NCI-H82 (cell line): ENCODE results near the gene PRKG2.
"Not testable (repeated sequence)": the region's sequence is repeated elsewhere in the genome, so short reads cannot be mapped to it uniquely, and the experiment has no call there.

Experiments used
- DNase-seq: peaks from one replicate; lab custom pipeline; 2025; lab: John Stamatoyannopoulos, UW

Gene PRKG2, protein sequence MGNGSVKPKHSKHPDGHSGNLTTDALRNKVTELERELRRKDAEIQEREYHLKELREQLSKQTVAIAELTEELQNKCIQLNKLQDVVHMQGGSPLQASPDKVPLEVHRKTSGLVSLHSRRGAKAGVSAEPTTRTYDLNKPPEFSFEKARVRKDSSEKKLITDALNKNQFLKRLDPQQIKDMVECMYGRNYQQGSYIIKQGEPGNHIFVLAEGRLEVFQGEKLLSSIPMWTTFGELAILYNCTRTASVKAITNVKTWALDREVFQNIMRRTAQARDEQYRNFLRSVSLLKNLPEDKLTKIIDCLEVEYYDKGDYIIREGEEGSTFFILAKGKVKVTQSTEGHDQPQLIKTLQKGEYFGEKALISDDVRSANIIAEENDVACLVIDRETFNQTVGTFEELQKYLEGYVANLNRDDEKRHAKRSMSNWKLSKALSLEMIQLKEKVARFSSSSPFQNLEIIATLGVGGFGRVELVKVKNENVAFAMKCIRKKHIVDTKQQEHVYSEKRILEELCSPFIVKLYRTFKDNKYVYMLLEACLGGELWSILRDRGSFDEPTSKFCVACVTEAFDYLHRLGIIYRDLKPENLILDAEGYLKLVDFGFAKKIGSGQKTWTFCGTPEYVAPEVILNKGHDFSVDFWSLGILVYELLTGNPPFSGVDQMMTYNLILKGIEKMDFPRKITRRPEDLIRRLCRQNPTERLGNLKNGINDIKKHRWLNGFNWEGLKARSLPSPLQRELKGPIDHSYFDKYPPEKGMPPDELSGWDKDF

DNA sequence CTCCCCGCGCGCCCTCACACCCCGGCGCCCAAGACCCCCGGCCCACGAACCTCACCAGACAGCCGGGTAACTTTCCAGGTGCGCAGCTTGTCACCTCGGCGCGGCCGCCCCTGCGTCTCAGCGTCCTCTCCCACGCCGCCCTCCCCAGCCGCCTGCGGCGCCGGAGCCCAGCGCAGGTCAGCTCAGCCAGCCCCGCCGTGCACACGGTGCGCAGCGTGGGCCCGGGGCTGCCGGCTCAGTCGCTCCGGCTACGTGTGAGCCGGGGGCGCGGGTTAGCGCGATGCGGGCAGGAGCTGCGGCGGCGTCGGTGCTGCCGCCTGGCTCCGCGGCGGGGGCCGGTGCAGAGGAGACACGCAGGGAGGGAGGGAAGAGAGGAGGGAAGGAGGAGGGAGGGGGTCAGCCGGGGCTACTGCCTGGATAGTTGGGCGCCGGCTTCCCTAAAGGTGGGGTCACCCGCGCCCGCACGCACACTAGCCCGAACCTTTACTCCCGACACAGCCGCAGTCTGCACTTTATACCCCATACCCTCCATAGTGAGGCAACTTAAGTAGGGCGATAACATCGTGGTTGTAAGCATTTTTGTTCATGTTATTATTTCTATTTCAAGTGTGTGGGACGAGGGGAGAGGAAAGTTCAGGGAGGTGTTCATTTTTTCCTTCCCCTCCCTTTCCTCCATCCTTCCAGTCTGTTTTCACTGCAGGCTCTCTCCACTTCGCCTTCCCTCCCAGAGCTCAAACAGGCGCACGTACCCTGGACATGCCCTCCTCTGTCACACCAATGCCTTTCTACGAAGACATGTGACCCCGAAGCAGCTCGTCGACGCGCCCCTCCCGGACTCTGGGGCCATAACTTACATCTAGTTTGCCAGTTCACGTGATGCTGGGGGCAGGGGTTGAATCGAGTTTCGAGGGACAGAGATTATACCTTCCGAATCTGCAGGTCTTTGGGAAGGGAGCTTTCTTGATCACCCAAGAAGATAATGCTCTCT is at the start of gene PRKG2:
PRKG2 (minus strand) TSS at position 342 of the 988 bp plus-strand sequence. CDS start 10,175 bp downstream, outside the sequence.
- peak; percentile 70 for DNase-seq

DNA sequence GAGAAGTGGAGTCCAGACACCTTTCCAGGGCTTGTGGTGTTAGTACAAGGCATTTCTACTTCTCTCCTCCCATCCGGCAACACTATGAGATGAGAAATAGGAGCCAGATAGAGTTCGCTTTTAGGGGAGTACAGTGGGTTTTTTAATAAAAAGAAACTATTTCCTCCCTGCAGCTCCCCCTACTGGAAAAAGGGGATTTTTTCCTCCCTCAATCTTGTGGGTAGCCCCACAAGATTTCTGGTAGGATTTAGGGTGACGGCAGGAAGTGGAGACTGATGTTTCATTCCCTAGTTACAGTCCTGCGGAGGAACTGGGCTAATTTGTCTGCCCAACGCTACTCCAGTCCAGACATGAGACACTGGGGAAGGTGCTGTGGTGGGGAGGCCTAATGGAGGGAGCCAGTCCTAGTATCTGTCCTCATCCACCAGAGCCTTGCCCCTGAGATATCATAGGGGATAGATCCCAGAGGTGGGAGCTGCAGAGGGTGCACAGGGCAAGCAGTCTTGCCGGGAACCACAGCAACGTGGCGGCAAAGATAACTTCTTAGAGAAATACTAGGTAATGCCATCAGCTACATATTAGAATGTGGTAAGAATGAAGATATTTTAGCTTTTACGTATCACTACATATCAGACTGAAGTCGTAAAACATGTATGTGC is 45.5 kb upstream of the PRKG2 start:
- peak; percentile 26 for DNase-seq

DNA sequence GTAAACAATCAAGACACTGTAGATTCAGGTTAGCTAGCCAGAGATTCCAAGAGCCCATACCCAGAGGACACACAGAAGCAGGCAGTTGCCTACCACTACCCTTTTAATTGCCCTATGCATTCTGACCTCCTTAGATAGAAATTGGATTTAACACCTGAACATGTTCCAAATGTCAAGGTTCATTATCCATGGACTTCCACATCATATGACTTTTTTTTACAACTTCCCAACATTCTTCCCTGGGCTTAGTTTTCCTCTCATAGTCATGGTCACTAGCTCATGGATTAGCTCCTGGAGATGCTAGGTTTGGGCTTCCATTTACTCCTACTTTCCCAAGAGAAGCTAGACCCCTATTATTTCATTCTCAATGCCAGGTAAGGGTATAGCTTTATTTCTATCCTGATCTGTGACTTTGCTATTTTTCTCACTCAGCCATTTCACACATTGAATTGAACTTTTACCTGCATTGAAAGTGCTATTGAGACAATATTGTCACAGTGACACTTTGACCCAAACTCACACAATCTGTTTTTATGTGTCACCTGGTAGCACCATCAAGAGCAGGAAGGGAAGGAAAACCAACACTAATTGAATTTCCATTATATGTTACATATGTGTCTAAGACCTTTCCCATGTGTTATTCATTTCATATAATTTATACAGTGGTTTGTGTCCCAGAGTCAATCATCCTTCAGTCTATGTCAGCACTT is 44.0 kb upstream of the PRKG2 start:
- DNase-seq, result no peak

DNA sequence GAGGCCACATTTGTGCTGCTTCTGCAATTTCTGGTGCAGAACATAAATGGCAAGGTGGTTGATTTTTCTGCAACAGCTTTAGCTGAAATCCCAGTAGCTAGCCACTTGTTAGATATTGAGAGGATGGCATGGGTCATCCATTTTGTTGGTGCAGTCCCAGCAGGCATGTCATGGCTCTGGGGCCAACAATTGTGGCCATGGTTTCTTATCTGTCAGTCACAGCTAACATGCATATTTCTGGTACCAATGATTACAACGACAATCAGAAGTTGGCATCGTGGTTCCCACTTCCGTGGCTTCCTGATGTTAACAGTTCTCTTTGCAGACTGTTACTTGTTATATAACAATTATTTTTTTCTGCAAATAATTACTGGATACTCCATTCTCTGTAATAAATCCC is 42.8 kb upstream of the PRKG2 start:
- DNase-seq, result no peak

DNA sequence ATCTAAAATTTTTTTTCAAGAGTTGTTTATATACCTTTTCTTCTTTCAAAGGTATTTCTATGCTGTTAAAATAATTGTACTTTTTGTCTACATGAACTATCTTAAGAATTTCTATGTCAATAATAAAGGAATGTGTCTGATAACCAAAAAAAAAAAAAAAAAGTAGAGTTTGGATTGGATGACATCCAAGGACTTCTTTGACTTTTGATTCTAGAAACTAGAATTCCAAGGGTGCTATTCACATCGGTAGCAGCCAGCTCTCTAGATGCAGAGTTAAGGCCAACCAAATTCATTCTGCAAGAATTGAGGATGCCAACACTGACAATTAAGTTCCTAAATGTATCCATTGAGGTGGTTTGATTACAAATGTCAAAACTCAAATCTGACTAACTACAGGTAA is 42.0 kb upstream of the PRKG2 start:
- no peak for DNase-seq

DNA sequence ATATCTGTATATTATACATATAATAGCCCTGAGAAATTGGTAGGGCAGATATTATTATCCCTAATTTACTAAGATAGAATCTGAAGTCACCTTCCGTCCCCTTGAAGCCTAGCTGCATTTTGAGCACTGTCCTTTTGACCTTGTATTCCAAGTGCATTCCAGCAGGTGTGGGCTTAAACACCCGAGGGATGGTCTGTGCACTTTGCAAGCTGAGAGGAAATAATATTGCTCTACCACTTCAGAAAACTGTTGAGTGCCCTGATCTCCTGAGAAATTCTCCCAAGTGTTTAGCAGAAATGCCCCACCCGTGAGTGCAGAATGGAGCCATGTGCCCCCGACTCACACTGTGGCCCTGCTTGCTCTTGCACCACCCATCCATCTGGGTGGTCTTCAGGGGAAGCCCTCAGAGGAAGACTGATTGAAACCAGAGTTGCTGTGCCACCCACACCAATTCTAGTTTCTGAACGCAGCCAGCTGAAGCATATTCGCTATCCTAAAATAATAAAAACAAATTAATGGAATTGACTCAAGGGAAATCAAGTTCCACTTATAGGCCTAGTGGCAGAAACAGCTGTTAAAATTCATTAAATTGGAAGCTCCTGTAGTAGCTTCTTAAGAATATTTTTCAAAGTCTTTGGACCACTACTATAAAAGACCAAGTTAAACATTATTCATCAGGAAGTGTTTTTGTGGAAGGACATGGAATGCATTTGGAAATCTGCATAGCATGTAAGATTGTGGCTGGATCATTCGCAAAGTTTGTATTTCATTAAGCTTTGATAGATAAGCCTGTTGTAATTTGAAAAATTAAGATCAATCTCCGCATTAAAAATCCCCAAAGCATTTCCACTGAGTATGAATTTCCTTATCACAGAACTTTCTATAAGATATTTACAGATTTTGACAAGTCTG is 41.3 kb upstream of the PRKG2 start:
- no peak for DNase-seq

DNA sequence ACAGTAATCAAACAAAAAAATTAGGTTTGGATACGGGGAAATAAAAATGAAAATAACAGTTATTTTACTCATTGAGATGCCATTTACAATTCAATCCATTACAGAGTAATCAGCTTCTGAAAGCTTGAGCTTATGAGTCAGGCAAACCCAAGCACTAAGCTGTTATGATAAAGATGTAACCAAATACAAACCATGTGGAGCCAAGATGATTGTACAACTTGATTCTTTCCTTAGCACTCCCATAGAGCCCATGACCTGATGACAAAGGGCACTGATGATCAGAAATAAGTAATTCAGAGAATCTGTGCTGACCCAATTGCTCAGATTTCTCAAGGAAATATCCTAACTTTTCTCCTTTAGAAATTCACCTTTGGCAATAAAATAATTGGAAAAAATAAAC is 40.5 kb upstream of the PRKG2 start:
- DNase-seq, result peak; percentile 38

DNA sequence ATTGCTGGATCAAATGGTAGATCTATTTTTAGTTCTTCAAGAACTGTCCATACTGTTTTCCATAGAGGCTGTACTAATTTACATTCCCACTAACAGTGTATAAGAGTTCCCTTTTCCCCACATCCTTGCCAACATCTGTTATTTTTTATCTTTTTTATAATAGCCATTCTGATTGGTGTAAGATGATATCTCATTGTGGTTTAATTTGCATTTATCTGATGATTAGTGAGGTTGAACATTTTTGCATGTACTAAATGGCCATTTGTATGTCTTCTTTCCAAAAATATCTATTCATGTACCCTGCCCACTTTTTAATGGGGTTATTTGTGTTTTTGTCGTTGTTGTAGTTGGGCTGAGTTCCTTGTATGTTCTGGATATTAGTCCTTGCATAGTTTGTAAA is 35.4 kb upstream of the PRKG2 start:
- DNase-seq, result no peak

DNA sequence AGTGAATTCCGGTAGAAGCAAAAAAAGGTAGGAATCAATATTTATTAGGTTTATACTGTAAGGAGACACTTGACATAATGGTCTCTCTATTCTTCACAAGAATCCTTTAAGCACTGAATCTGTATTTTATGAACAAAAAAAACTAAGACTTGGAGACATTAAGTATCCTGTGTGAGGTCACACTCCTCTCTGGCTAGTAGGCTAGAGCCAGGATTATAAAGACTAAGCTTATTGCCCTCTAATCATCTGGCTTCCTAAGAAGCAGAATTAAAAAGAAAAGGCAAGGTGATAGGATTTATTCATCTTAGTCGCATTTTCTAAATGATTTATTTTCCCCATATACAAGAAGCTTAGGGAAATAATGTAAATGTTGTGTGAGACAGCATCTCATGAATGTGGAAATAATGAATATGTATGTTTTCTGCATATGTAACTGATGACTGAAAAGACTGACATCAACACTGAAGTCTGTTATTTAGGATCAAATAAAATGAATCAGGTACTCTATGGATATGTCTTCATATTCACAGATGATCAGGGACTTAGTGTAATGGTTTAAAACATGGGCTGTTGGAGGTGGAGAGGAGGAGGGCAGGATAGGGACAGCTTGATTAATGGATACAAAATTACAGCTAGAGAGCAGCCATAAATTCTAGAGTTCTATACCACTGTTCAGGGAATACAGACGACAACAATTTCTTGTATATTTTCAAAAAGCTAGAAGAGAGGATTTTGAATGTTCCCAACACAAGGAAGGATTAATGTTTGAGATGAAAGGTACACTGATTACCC is 30.4 kb upstream of the PRKG2 start:
- DNase-seq, result peak; percentile 90

DNA sequence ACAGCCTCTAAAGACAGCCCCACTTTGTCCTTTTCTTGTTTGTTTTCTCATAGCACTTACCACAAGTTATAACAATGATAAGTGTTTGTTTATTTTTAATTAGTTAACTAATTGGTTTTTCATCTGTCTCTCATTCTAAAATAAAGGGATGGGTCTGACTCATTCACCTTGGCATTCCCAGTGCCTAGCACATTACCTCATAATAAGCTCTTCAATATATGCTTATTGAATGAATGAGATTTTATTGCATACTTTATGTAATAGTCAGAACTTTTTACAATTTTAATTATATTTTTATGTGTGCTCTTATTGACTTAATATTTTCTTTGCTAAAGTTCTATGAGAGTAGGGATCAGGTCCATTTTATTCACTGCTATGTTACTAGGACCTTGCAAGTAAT is 22.8 kb upstream of the PRKG2 start:
- DNase-seq, result no peak

DNA sequence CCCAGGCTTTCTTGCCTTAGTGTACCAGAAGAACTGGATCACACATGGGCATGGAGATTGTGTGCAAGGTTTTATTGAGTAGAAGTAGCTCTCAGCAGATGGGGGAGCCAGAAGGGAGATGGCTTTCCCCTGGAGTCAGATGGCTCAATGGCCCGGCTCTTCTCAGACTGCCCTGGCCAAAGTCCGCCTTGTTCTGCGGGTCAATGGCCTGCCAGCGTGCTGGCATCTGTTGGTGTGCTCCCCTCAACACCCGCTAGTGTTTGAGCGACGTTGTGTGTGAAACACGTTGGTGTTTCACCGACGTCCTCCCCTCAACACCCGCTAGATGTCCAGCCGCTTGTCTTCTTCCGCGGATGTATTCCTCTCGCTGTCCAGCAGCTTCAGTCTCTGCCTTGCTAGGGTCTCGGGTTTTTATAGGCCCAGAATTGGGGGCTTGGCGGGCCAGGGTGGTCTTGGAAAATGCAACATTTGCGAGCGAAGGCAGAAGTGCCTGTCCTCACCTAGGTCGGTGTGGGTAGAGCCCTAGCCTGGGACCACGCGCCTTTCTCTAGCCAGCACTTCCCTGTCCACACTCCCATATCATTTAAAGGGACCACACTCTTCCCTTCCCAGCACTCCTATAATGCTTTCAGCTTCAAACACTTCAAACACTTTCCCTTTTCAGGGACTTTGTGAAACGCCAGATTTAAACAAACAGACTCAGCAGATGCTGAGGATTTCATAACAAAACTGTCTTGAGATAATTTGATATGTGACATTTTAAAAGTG is 21.1 kb upstream of the PRKG2 start:
- no peak for DNase-seq

DNA sequence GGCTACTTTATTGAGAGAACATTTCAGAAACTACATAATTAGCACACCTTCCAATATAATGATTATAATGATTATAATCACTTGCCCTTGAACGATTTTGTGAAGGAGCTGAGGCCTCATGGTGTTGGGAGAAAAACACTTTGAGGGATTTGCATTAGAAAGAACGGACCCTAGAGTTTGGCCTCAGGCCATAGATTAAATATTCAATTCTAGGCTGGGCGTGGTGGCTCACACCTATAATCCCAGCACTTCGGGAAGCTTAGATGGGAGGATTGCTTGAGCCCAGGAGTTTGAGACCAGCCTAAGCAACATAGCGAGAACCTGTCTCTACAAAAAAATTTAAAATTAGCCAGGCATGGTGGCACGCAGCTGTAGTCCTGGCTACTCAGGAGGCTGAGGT is 12.9 kb upstream of the PRKG2 start:
- no peak for DNase-seq

DNA sequence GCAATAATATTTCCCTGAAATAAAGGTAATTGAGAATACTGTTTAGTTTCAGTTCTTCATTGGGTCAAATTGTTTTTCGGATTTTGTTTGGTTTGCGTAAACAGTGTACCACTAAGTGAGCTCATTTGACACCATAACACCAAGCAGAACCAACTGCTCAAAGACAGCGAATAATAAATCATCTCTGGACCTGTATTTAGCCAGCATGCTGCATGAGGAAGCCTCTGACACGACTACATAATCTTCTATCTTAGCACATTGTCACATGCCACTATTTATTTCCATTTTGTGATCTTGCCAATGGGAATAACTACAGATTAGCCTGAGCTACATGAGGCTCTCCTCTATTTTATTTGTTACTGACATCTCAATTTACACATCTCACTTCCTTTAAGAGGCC is 12.1 kb upstream of the PRKG2 start:
- DNase-seq, result no peak

DNA sequence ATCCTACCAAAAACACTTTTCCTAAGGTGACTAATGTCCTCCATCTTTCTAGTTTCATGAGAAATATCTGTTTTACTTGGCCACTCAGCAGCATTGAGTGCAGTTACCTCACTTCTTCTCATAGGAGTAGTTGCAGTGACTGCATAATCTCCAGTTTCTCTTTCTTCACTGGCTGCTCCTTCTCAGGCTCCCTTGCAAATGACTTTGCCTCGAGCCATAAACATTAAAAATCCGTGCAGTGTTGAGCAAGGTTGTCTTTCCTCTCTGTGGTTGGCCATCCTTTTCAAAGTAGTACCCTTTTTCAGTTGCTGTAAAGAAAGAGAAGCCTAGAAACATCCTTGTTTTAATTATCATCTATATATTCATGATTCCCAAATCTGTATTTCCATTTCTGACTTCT is 10.2 kb upstream of the PRKG2 start:
- no peak for DNase-seq

DNA sequence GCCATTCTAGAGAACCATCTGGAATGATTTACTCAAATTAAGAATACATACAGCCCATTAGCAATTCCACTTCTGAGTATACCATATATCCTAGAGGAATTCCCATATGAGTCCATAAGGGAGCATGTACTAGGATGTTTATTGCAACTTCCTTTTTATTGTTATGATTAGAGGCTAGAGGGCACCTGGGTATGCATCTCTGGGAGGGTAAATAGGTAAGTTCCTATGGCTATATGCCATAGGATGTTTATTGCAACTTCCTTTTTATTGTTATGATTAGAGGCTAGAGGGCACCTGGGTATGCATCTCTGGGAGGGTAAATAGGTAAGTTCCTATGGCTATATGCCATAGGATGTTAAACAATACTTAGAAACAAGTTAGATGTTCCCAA is 7.1 kb upstream of the PRKG2 start:
- DNase-seq, result not testable (repeated sequence)

DNA sequence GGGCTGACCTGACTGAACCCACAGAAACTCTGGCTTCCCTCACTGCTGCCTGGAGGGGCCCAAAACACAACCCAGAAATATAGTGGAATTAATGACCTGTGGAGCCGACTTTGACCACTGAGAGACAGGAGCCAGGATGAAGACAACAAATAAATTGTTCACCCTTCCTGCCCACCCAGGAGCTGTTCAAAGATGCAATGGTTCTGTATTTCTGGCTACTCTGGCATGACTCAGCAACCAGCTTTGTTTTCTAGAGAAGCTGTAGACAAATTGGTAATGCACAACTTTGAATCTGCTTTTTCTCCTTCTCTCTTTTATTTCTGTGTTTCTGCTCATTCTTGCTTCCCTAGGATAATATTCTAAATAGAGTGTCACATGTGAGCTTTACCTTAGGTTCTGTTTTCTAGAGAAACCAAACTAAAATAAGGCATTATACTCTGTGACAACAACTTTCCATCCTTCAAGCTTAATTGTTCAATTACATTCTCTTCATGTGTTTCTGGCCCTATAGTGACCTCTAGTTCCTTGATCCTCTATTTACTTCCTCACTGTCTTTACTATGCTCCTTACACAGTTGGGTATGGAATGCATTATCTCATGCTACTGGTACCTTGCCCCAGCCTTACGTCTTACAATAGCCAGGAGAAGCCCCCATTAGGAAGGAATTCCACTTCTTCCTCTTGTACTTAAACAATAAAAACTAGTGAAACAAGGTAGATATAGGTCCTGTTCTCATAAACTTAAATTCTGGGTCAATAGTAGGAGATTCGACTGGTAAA is 6.5 kb upstream of the PRKG2 start:
- DNase-seq, result no peak

DNA sequence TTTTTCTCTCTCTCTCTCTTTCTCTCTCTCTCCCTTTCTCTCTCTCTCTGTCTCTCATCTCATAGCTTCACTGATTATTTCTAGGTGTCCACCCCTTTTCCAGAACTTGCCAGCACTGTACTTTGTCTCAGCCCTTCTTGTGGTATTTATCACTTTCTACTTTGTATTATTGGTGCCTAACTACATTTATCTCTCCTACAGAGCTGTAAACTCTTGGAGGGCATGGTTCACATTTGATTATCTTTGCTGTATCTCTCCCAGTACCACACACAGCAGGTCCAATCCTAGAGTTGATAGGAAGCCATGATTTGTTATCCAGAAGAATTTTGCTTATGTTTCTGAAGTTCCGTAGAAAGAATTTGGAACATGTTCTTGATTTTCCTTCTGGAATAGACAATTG is 5.2 kb upstream of the PRKG2 start:
- no peak for DNase-seq

DNA sequence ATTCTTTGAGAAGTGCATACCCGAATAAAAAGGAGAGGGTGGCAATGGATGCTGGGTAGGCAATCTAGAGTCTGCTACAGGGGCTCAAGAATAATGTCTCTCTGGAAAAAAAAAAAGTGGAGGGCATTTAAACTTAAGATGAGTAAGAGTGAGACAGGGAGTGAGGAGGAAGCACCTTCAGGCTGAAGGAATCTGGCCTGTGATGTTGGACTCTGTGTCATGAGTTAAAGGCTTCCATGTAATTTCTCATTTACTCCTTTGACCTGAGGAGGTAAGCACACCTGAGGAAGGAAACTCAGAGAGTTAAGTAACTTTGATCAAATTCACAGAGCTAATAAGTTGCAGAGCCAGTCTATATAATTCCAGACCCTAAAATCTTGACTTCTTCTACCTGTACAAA is 3.2 kb upstream of the PRKG2 start:
- no peak for DNase-seq
